IPS DF 4.7 (cell line): ENCODE measurements around the gene PKP4.

Experiments used
- DNase-seq: peaks from one replicate; pipeline ENCODE4 v3.0.0-alpha.2; 2013; ENCODE audit warnings: low spot score; ENCODE audit errors: extremely low read depth

The PKP4 gene

DNA sequence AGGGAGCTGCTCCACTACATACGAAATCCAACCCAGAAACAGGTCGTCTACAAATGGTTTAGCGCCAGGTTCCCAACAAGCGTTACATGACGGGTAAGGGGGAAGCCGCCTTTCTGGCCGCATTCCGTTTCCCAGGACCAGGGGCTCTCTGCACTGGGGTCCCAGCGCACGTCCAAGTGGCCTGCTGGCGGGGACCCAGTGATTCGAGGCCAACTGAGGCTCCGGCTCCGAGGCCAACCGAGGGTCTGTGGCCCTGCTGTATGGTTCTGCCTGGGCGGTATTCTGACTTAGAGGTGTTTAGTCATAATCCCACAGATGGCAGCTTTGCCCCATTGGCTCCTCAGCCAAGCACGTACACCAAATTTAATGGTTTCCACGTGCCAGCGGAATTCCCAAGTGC is 127.2 kb downstream of the PKP4 start:
- DNase-seq = no peak

- no peak for DNase-seq
Observed at GRCh38 chr2:158586491-158586890, 129.7 kb downstream of the PKP4 start.

GRCh38 chr2:158589303-158589702 is 132.6 kb downstream of the PKP4 start:
- DNase-seq = no peak

GRCh38 chr2:158598862-158599517 is 142.2 kb downstream of the PKP4 start:
- no peak for DNase-seq

DNA sequence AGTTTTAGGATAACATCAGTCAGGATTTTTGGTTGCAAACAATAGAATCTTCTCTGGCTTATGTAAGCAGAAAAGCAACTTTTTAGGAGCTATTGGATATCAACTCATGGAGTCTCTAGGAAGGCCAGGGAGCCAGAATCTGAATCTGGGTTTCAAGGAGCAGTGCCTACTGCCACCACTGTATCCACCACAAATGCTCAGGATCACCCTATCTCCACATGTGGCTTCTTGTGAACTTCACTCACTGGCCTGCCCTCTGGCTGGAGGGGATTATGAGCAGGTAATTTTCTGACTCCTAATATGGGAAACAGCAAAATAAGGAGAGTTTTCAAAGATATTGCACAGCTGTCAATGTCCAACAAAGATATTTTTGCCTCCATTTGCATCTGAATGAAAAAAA is 142.9 kb downstream of the PKP4 start:
- DNase-seq = no peak

GRCh38 chr2:158600155-158600802 is 143.5 kb downstream of the PKP4 start:
- no peak for DNase-seq

- DNase-seq = no peak
Observed at GRCh38 chr2:158602027-158602426, 145.3 kb downstream of the PKP4 start.

DNA sequence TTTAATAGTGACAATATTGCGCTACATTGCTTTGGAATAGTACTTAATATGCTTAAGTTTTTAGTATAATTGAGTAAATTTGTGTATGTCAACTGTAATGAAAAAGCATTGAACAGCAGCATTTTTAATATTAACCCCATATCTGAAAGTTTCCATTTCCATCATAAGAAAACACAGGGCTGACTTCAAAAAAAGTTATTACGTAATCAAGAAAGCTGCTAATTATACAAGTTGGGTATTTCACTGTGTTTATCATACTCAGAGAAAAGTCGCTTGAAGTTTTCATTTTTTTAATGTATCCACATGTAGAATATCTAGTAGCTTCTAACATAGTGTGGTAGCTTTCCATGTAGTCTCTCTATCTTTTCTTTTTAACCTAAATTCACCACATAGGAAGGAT is 146.5 kb downstream of the PKP4 start:
- no peak for DNase-seq

- no peak for DNase-seq
Observed at GRCh38 chr2:158603986-158604385, 147.2 kb downstream of the PKP4 start.

DNA sequence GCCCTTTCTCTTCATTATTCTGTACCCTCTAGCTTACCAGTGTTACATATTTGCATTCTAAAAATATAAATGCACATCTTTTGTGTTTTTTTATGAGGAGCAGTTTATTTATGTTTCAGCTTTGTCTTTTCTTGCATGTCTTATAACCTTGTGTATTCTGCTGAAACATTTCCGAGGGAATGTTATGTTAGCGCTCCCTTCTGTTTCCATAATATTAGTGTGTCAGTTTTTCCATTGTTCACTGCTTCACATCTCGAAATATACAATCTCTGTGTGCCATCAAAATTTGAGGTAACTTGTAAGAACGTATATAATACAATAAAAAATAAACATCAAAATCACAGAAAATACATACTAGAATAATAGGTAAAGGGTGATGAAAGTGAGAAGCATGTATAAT is 153.3 kb downstream of the PKP4 start:
- DNase-seq = no peak

DNA sequence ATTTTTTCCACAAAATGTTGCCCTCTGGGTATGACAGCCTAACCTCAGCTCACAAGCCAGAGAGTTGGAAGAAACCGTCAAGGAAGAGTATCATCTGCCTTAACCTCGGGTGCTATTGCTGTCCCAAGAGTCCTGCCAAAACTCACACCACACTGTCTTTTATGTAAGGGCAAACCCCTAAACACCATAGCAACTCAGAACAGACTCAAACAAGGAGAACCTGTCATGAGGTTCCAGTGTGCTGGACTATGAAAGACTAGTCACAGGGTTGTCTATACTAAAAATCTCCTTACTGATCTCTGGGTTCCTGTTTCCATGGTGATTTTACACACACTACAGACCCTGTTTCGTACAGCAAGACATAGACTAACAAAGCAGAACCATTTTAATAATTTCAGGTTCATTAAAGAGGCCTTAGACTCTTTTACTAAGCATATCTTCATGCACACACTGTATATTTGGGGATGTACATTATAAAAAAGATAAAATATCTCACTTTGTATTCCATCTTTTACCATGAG is 159.8 kb downstream of the PKP4 start:
- DNase-seq = no peak

GRCh38 chr2:158618891-158619490 is 162.2 kb downstream of the PKP4 start:
- no peak for DNase-seq

DNA sequence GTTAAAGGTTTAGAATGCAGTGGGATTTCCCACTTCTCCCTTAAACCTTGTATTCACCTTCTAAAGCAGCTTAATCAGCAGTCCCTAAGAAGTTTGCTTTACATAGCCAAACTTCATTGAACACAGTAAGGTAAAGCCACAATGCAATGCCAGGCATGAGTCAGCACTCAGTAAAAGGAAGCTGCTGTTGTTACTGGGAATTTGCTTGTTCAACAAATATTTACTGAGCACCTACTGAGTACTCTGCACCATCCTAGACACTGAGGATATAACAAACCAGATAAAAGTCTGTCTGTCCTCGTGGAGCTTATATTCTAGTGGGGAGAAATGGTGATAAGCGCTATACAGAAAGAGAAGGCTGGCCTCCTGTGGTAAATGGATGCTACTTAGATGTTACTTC is 162.7 kb downstream of the PKP4 start:
- no peak for DNase-seq

- DNase-seq = no peak
Observed at GRCh38 chr2:158620656-158621055, 163.9 kb downstream of the PKP4 start.

GRCh38 chr2:158624071-158624667 is 167.4 kb downstream of the PKP4 start:
- no peak for DNase-seq

DNA sequence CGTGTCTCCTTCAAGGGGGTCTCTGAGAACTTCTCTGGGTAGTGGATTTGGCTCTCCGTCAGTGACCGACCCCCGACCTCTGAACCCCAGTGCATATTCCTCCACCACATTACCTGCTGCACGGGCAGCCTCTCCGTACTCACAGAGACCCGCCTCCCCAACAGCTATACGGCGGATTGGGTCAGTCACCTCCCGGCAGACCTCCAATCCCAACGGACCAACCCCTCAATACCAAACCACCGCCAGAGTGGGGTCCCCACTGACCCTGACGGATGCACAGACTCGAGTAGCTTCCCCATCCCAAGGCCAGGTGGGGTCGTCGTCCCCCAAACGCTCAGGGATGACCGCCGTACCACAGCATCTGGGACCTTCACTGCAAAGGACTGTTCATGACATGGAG is 168.2 kb downstream of the PKP4 start:
- DNase-seq = no peak

DNA sequence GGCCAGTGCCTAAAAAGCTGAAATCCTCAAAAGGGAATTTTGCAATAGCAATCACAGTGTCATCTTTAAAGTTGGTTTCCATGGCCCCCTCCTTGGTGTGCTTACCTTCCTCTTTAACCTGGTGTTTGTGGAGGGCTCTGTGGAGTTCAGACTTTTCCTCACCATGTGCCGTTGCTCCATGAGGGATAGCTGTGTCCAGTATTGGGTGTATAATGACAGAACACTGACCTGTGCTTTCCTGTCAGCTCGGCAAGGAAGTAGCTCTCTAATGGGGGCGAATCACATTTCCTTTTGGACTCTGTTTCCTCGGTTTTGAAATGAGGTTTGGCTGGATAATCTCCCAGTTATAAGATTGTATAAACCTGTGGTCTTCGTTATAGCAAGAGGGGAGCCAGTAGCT is 172.4 kb downstream of the PKP4 start:
- no peak for DNase-seq

- DNase-seq = no peak
Observed at GRCh38 chr2:158633261-158633660, 176.5 kb downstream of the PKP4 start.

DNA sequence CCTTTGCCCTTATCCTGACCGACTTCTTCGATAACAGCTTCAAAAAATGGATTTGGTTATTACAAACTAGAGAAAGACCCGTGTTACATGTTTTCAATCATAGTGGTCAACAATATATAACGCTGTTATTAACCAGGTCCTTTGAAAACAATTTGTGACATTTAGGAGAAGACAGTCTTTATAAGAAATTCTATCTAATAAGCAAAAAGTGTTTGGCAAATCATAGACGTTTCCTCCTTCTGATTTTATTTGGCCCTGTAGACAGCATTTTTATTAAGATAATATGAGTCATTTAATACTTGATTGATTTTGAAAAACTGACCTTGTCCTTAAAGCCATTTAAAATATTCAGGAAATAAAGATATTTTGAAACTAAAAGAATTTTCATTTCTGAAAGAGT is 177.9 kb downstream of the PKP4 start:
- no peak for DNase-seq

- DNase-seq = no peak
Observed at GRCh38 chr2:158635961-158636601, 179.3 kb downstream of the PKP4 start.

DNA sequence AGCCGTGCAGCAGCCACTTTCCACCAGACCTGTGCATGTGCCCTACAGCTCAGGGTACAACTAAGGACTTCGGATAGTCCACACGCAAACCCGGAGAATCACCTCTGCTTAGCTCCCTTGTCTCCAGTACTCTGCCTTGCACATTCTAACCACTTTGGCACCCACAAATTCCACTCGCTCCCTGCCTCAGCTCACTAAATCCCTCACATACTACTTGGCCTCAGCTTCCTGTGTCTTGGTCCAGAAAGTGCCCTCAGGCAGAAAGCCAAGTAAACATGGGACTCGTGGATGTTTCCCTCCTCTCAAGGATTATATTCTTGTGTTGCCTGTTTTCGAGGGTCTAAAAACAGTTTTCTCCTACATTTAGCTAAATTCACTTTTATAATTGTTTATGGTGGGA is 180.6 kb downstream of the PKP4 start:
- DNase-seq = no peak

- no peak for DNase-seq
Observed at GRCh38 chr2:158644139-158644538, 187.4 kb downstream of the PKP4 start.
